Karpas-422 (cell line): ENCODE measurements around the gene ARV1. TPM values are rescaled to one million over a fixed set of nuclear protein-coding genes. Genes with fewer than 3 reads are reported as not detected.

Experiments
- DNase-seq: peaks from one replicate; pipeline ENCODE4 v3.0.0-alpha.2; 2015
- H2AFZ ChIP-seq: fragments of 200-600 bp; sonication (generic); 2 replicates; pipeline ENCODE4 v1.6.1; 2014; ENCODE audit warnings: antibody characterized with exemption, low read length, mixed read lengths
- H3K27ac ChIP-seq: fragments of 200-600 bp; sonication (generic); 2 replicates; pipeline ENCODE4 v1.5.1; 2014; ENCODE audit warnings: mild to moderate bottlenecking, low read length, moderate library complexity
- H3K27me3 ChIP-seq: fragments of 200-600 bp; sonication (generic); 2 replicates; pipeline ENCODE4 v1.6.1; 2014; ENCODE audit warnings: low read length, mixed read lengths
- H3K36me3 ChIP-seq: fragments of 200-600 bp; sonication (generic); 2 replicates; pipeline ENCODE4 v1.6.1; 2014; ENCODE audit warnings: low read length, mixed read lengths; ENCODE audit not compliant: insufficient read depth
- H3K4me1 ChIP-seq: fragments of 200-600 bp; sonication (generic); 2 replicates; pipeline ENCODE4 v1.6.1; 2014; ENCODE audit warnings: mild to moderate bottlenecking, low read length, mixed read lengths
- H3K4me2 ChIP-seq: fragments of 200-600 bp; sonication (generic); 2 replicates; pipeline ENCODE4 v1.6.1; 2014; ENCODE audit warnings: low read length, low read depth, mild to moderate bottlenecking; ENCODE audit not compliant: poor library complexity, severe bottlenecking
- H3K4me3 ChIP-seq: fragments of 200-600 bp; sonication (generic); 2 replicates; pipeline ENCODE4 v1.5.1; 2014; ENCODE audit warnings: mild to moderate bottlenecking, antibody characterized with exemption, low read length, mixed read lengths
- H3K79me2 ChIP-seq: fragments of 200-600 bp; sonication (generic); 2 replicates; pipeline ENCODE4 v1.6.1; 2014; ENCODE audit warnings: mild to moderate bottlenecking, low read length, mixed read lengths
- H3K9ac ChIP-seq: fragments of 200-600 bp; sonication (generic); 2 replicates; pipeline ENCODE4 v1.6.0; 2014; ENCODE audit warnings: low read length
- H3K9me2 ChIP-seq: fragments of 200-600 bp; sonication (generic), shearing (Covaris generic); replicated peaks from 2 replicates; pipeline ENCODE4 v1.6.0; 2014; ENCODE audit warnings: mild to moderate bottlenecking, low read length, moderate library complexity; ENCODE audit not compliant: insufficient read depth
- H3K9me3 ChIP-seq: fragments of 300-700, 200-600 bp; sonication (generic); 2 replicates; pipeline ENCODE4 v1.6.1; 2014; ENCODE audit warnings: low read length, mixed read lengths
- H4K20me1 ChIP-seq: fragments of 200-600 bp; sonication (generic); 2 replicates; pipeline ENCODE4 v1.6.1; 2014; ENCODE audit warnings: mild to moderate bottlenecking, antibody characterized with exemption, low read length, low read depth; ENCODE audit not compliant: insufficient read depth
- total RNA-seq: library from RNA; depleted of rRNA; stranded (reverse); fragments of >200 nt; shearing (Covaris generic); gene quantifications from 2 replicates; pipeline ENCODE4 v1.2.3, GENCODE V29; 2014; ENCODE audit warnings: low replicate concordance

ARV1 gene
- total RNA-seq, 1 experiment from 2014 or later: 35.1 TPM

- Histone ChIP-seq H2AFZ (no peak overlapping the region), H3K79me2 (peaks cover 3% of the 10 kb centered on the region; the same call in 1 of the 2 replicates)
Observed at GRCh38 chr1:230943048-230943593, 35.8 kb upstream of the ARV1 start.

GRCh38 chr1:230948301-230948700 is 30.6 kb upstream of the ARV1 start:
- peak overlapping the region; percentile 17 for H3K4me2 ChIP-seq
- peaks cover 3% of the 10 kb centered on the region; the same call in 1 of the 2 replicates for H3K79me2 ChIP-seq
- 0 out of 2 replicates have a peak overlapping the region, but pooled peaks have one; percentile 26 for H3K27ac ChIP-seq
- no peaks in the 10 kb centered on the region for H4K20me1 ChIP-seq
- H3K27me3 ChIP-seq: no peaks in the 10 kb centered on the region
- no peak overlapping the region for H2AFZ ChIP-seq
- H3K4me3 ChIP-seq: no peak overlapping the region
- H3K36me3 ChIP-seq: peaks cover 8% of the 10 kb centered on the region; the same call in 1 of the 2 replicates
- no peaks in the 10 kb centered on the region for H3K9me2 ChIP-seq
- no peak overlapping the region for H3K9ac ChIP-seq
- H3K4me1 ChIP-seq: peaks cover 31% of the 10 kb centered on the region
- DNase-seq: no peak
- no peaks in the 10 kb centered on the region for H3K9me3 ChIP-seq

More at GRCh38 chr1:230943048-230943593, 35.8 kb upstream of the ARV1 start:
- Histone ChIP-seq H4K20me1 (no peaks in the 10 kb centered on the region), H3K36me3 (peaks cover 8% of the 10 kb centered on the region; the same call in 1 of the 2 replicates), H3K4me2 (no peak overlapping the region), H3K4me3 (no peak overlapping the region), H3K4me1 (peaks cover 25% of the 10 kb centered on the region), H3K9ac (no peak overlapping the region), H3K27ac (no peak overlapping the region), H3K9me3 (no peaks in the 10 kb centered on the region), H3K27me3 (no peaks in the 10 kb centered on the region), H3K9me2 (no peaks in the 10 kb centered on the region)
- DNase-seq: no peak

- Histone ChIP-seq H3K27me3 (no peaks in the 10 kb centered on the region), H4K20me1 (no peaks in the 10 kb centered on the region), H3K4me3 (no peak overlapping the region), H3K79me2 (peaks cover 3% of the 10 kb centered on the region; the same call in 1 of the 2 replicates), H3K9me3 (no peaks in the 10 kb centered on the region), H2AFZ (no peak overlapping the region), H3K4me2 (no peak overlapping the region), H3K27ac (no peak overlapping the region), H3K4me1 (peaks cover 31% of the 10 kb centered on the region), H3K9me2 (no peaks in the 10 kb centered on the region), H3K9ac (no peak overlapping the region), H3K36me3 (peaks cover 3% of the 10 kb centered on the region; the same call in 1 of the 2 replicates)
- DNase-seq: no peak
Observed at GRCh38 chr1:230948903-230949302, 30.0 kb upstream of the ARV1 start.

GRCh38 chr1:230950404-230950803 is 28.5 kb upstream of the ARV1 start:
- H3K79me2 ChIP-seq: peaks cover 3% of the 10 kb centered on the region; the same call in 1 of the 2 replicates
- no peaks in the 10 kb centered on the region for H4K20me1 ChIP-seq
- DNase-seq: no peak
- H3K4me3 ChIP-seq: no peak overlapping the region
- H3K9me2 ChIP-seq: no peaks in the 10 kb centered on the region
- no peak overlapping the region for H2AFZ ChIP-seq
- H3K4me2 ChIP-seq: peak overlapping the region; percentile 6
- H3K27ac ChIP-seq: peak overlapping the region; percentile 7; the same call in 1 of the 2 replicates
- no peak overlapping the region for H3K9ac ChIP-seq
- H3K36me3 ChIP-seq: no peaks in the 10 kb centered on the region; the same call in 1 of the 2 replicates
- H3K27me3 ChIP-seq: no peaks in the 10 kb centered on the region
- peaks cover 31% of the 10 kb centered on the region for H3K4me1 ChIP-seq
- H3K9me3 ChIP-seq: no peaks in the 10 kb centered on the region

GRCh38 chr1:230957580-230957989 is 21.3 kb upstream of the ARV1 start:
- no peaks in the 10 kb centered on the region for H3K9me2 ChIP-seq
- peak overlapping the region; percentile 81 for H3K27ac ChIP-seq
- H3K4me3 ChIP-seq: peak overlapping the region; percentile 54
- no peaks in the 10 kb centered on the region; the same call in 1 of the 2 replicates for H3K36me3 ChIP-seq
- H3K4me2 ChIP-seq: peak overlapping the region; percentile 73
- H3K27me3 ChIP-seq: no peaks in the 10 kb centered on the region
- peak; percentile 70 for DNase-seq
- H3K9ac ChIP-seq: peak overlapping the region; percentile 48
- 0 out of 2 replicates have a peak overlapping the region, but pooled peaks have one; percentile 52 for H2AFZ ChIP-seq
- peaks cover 13% of the 10 kb centered on the region for H3K79me2 ChIP-seq
- peaks cover 30% of the 10 kb centered on the region for H3K4me1 ChIP-seq
- no peaks in the 10 kb centered on the region for H3K9me3 ChIP-seq
- no peaks in the 10 kb centered on the region for H4K20me1 ChIP-seq

- Histone ChIP-seq H3K27ac (peak overlapping the region; percentile 81), H3K4me1 (peaks cover 30% of the 10 kb centered on the region), H3K9me2 (no peaks in the 10 kb centered on the region), H3K4me3 (peak overlapping the region; percentile 54; the same call in 1 of the 2 replicates), H3K36me3 (no peaks in the 10 kb centered on the region), H3K9me3 (no peaks in the 10 kb centered on the region), H2AFZ (no peak overlapping the region), H3K4me2 (peak overlapping the region; percentile 73), H3K9ac (peak overlapping the region; percentile 48; the same call in 1 of the 2 replicates), H3K27me3 (no peaks in the 10 kb centered on the region), H4K20me1 (no peaks in the 10 kb centered on the region), H3K79me2 (peaks cover 15% of the 10 kb centered on the region)
- DNase-seq: no peak
Observed at GRCh38 chr1:230958370-230958769, 20.5 kb upstream of the ARV1 start.

- H4K20me1 ChIP-seq: 0 out of 2 replicates have a peak, but pooled peaks cover 4% of the 10 kb centered on the region
- H3K79me2 ChIP-seq: peaks cover 27% of the 10 kb centered on the region
- no peaks in the 10 kb centered on the region for H3K9me3 ChIP-seq
Observed at GRCh38 chr1:230964896-230965295, 14.0 kb upstream of the ARV1 start.

GRCh38 chr1:230965535-230965934 is 13.4 kb upstream of the ARV1 start:
- DNase-seq: no peak
- no peaks in the 10 kb centered on the region for H3K9me2 ChIP-seq
- 0 out of 2 replicates have a peak, but pooled peaks cover 5% of the 10 kb centered on the region for H4K20me1 ChIP-seq
- no peak overlapping the region for H2AFZ ChIP-seq
- H3K36me3 ChIP-seq: no peaks in the 10 kb centered on the region
- H3K9me3 ChIP-seq: no peaks in the 10 kb centered on the region
- peaks cover 27% of the 10 kb centered on the region for H3K79me2 ChIP-seq
- H3K27me3 ChIP-seq: no peaks in the 10 kb centered on the region
- no peak overlapping the region for H3K27ac ChIP-seq
- H3K9ac ChIP-seq: no peak overlapping the region
- H3K4me3 ChIP-seq: no peak overlapping the region
- H3K4me1 ChIP-seq: peaks cover 11% of the 10 kb centered on the region
- H3K4me2 ChIP-seq: no peak overlapping the region

More at GRCh38 chr1:230964896-230965295, 14.0 kb upstream of the ARV1 start:
- H3K36me3 ChIP-seq: no peaks in the 10 kb centered on the region
- H3K27me3 ChIP-seq: no peaks in the 10 kb centered on the region
- H2AFZ ChIP-seq: no peak overlapping the region
- DNase-seq: no peak
- H3K9me2 ChIP-seq: no peaks in the 10 kb centered on the region
- H3K4me3 ChIP-seq: no peak overlapping the region
- H3K9ac ChIP-seq: no peak overlapping the region
- no peak overlapping the region for H3K4me2 ChIP-seq
- no peak overlapping the region for H3K27ac ChIP-seq
- peaks cover 11% of the 10 kb centered on the region for H3K4me1 ChIP-seq
